Mesenchymal stem cell (in vitro differentiated cells and primary cell): ENCODE data around the gene CELF2.
"Not testable (repeated sequence)": the region's sequence is repeated elsewhere in the genome, so short reads cannot be mapped to it uniquely, and the experiment has no call there.

ENCODE experiments used
- DNase-seq: peaks from one replicate; pipeline ENCODE4 v3.0.0-alpha.2; 2013
- H2AFZ ChIP-seq: one replicate; pipeline ENCODE4 v1.6.1; 2013; ENCODE audit warnings: low read depth, mild to moderate bottlenecking, control low read depth, inconsistent platforms, low read length, moderate library complexity
- H2AK5ac ChIP-seq: 2 replicates; pipeline ENCODE4 v1.6.1; 2013; ENCODE audit warnings: low read length, moderate library complexity, mild to moderate bottlenecking, inconsistent platforms; ENCODE audit not compliant: severe bottlenecking
- H2BK120ac ChIP-seq: one replicate; pipeline ENCODE4 v1.6.1; 2013; ENCODE audit warnings: low read depth, mild to moderate bottlenecking, inconsistent platforms, low read length, moderate library complexity
- H2BK12ac ChIP-seq, 2 experiments: one replicate each; pipeline ENCODE4 v1.6.1; 2013; ENCODE audit warnings: inconsistent platforms in 2 of 2, low read length in 2 of 2, mild to moderate bottlenecking in 2 of 2, moderate library complexity in 2 of 2, control low read depth in 1 of 2
- H2BK15ac ChIP-seq: one replicate; pipeline ENCODE4 v1.6.1; 2013; ENCODE audit warnings: mild to moderate bottlenecking, low read depth, inconsistent platforms; ENCODE audit not compliant: poor library complexity, severe bottlenecking
- H2BK5ac ChIP-seq: 2 replicates; pipeline ENCODE4 v1.6.1; 2013; ENCODE audit warnings: low read depth, mild to moderate bottlenecking, low read length, control low read depth, inconsistent platforms; ENCODE audit not compliant: poor library complexity, severe bottlenecking
- H3K14ac ChIP-seq, 2 experiments: one replicate each; pipeline ENCODE4 v1.6.1; 2013; ENCODE audit warnings: inconsistent platforms in 2 of 2, low read length in 2 of 2, control low read depth in 1 of 2, mild to moderate bottlenecking in 1 of 2, moderate library complexity in 1 of 2
- H3K18ac ChIP-seq, 2 experiments: one replicate each; pipeline ENCODE4 v1.6.1; 2013; ENCODE audit warnings: inconsistent platforms in 2 of 2, low read length in 2 of 2, control low read depth in 1 of 2, low read depth in 1 of 2, mild to moderate bottlenecking in 1 of 2
- H3K23ac ChIP-seq, 2 experiments: one replicate each; pipeline ENCODE4 v1.6.1; 2013; ENCODE audit warnings: inconsistent platforms in 2 of 2, low read length in 2 of 2, mild to moderate bottlenecking in 2 of 2, moderate library complexity in 2 of 2, control low read depth in 1 of 2
- H3K27ac ChIP-seq: 2 replicates; pipeline ENCODE4 v1.5.1; 2013; ENCODE audit warnings: mild to moderate bottlenecking, moderate library complexity, low read length, control low read depth, inconsistent platforms; ENCODE audit not compliant: poor library complexity, severe bottlenecking
- H3K27me3 ChIP-seq, 2 experiments: 2 replicates each; pipeline versions ENCODE4 v1.6.1 to v1.7.0; 2013; ENCODE audit warnings: low read length in 2 of 2, mild to moderate bottlenecking in 2 of 2, moderate library complexity in 2 of 2, control low read depth in 1 of 2, inconsistent platforms in 1 of 2; ENCODE audit not compliant: control insufficient read depth in 1 of 2, insufficient read depth in 1 of 2
- H3K36me3 ChIP-seq, 2 experiments: 2 replicates each; pipeline versions ENCODE4 v1.6.1 to v1.7.0; 2013; ENCODE audit warnings: low read length in 2 of 2, control low read depth in 1 of 2, inconsistent platforms in 1 of 2, low read depth in 1 of 2, mild to moderate bottlenecking in 1 of 2; ENCODE audit not compliant: insufficient read depth in 2 of 2, control insufficient read depth in 1 of 2
- H3K4ac ChIP-seq, 2 experiments: one replicate each; pipeline ENCODE4 v1.6.1; 2013; ENCODE audit warnings: inconsistent platforms in 2 of 2, low read length in 2 of 2, mild to moderate bottlenecking in 2 of 2, moderate library complexity in 2 of 2, control low read depth in 1 of 2, low read depth in 1 of 2
- H3K4me1 ChIP-seq: 2 replicates; pipeline ENCODE4 v1.6.1; 2013; ENCODE audit warnings: low read depth, low read length, control low read depth; ENCODE audit not compliant: control insufficient read depth, insufficient read depth
- H3K4me2 ChIP-seq: 2 replicates; pipeline ENCODE4 v1.6.1; 2013; ENCODE audit warnings: low read length, mild to moderate bottlenecking, inconsistent platforms; ENCODE audit not compliant: poor library complexity, severe bottlenecking
- H3K4me3 ChIP-seq, 2 experiments: 2 replicates each; pipeline versions ENCODE4 v1.5.1 to v1.7.0; 2013; ENCODE audit warnings: low read length in 2 of 2, mild to moderate bottlenecking in 2 of 2, control low read depth in 1 of 2, low read depth in 1 of 2; ENCODE audit not compliant: insufficient read depth in 1 of 2
- H3K79me1 ChIP-seq: replicated peaks from 2 replicates; pipeline ENCODE4 v1.6.1; 2013; ENCODE audit warnings: mild to moderate bottlenecking, control low read depth, low read length, inconsistent platforms; ENCODE audit not compliant: poor library complexity, severe bottlenecking
- H3K9ac ChIP-seq: 2 replicates; pipeline ENCODE4 v1.7.0; 2013; ENCODE audit warnings: mild to moderate bottlenecking, low read length, moderate library complexity
- H3K9me3 ChIP-seq: 2 replicates; pipeline ENCODE4 v1.7.0; 2013; ENCODE audit warnings: mild to moderate bottlenecking, low read length; ENCODE audit not compliant: control insufficient read depth
- H4K8ac ChIP-seq: one replicate; pipeline ENCODE4 v1.6.1; 2013; ENCODE audit warnings: inconsistent platforms, mild to moderate bottlenecking, low read length, moderate library complexity
- H4K91ac ChIP-seq: one replicate; pipeline ENCODE4 v1.6.1; 2013; ENCODE audit warnings: mild to moderate bottlenecking, low read length, inconsistent platforms
- WGBS: methylation state at CpG from one replicate; pipeline ENCODE4 v1.1.7; 2013; ENCODE audit warnings: mixed read lengths; 5-methylcytosine and 5-hydroxymethylcytosine counted together

CELF2 gene

DNA sequence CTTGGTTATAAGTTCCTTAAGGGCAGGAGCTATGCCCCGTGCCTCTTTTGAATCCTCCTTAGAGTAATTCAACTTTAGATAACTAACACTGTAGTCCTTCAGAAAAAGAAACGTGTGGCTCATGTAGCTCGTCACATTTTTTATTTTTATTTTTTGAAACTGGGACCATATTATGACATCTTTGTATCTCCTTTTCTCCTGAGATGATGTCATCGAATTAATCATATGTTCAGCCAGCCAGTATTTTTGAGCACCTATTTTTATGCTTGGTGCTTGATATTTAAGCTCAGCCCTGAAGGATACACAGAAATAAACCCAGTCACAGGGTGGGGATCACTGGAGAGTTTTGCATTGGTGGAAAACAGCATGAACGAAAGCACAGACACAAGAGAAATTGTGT, 22.6 kb upstream of the CELF2 start:
- WGBS = 55% methylated on average over 3 of the region's 5 CpGs
- no peak overlapping the region for H4K8ac ChIP-seq
- no peak overlapping the region for H2BK15ac ChIP-seq
- H4K91ac ChIP-seq = no peak overlapping the region
- no peak overlapping the region for H2AK5ac ChIP-seq
- peaks cover 7% of the 10 kb centered on the region for H3K9me3 ChIP-seq
- no peak overlapping the region for H3K23ac ChIP-seq
- DNase-seq = no peak
- no peaks in the 10 kb centered on the region for H3K79me1 ChIP-seq
- no peak overlapping the region for H3K18ac ChIP-seq
- no peak overlapping the region for H3K4me3 ChIP-seq
- no peak overlapping the region for H3K9ac ChIP-seq
- no peak overlapping the region for H2BK12ac ChIP-seq
- no peak overlapping the region for H3K4ac ChIP-seq
- no peaks in the 10 kb centered on the region for H3K36me3 ChIP-seq
- H3K27ac ChIP-seq = no peak overlapping the region
- no peak overlapping the region for H2AFZ ChIP-seq
- no peaks in the 10 kb centered on the region for H3K4me1 ChIP-seq
- no peak overlapping the region for H3K14ac ChIP-seq
- H3K27me3 ChIP-seq = no peaks in the 10 kb centered on the region
- H2BK5ac ChIP-seq = no peak overlapping the region
- no peak overlapping the region for H3K4me2 ChIP-seq
- H2BK120ac ChIP-seq = no peak overlapping the region

DNA sequence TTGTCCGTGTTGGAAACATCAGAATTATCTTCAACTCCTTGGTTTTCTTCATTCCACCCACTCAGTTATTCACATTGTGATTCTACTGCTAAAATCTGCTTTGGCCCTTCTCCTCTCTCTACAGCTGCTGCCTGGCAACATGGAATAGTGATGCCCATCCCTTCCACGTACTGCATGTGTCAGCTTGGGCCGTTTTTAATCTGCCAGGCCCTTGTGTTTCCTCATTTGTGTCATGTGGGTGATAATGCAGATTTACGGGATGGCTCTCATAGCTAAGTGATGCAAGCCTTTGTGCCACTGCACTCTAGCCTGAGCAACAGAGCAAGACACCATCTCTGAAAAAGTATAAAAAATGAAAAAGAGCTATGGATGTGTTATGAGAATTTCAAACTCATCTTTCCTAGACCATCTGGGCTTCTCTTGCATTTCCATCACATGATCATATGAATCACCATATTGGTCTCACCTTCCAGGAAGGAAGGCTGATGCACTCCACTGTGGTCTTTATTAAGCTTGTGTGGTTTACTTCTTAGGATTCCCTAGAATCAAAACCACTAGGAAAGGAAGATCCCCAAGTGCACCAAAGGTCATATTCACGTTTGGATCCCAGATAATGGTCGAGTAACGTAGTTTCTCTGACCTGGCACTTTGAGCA, 20.6 kb upstream of the CELF2 start:
- no peak overlapping the region for H2BK15ac ChIP-seq
- no peak overlapping the region for H3K4ac ChIP-seq
- peaks cover 7% of the 10 kb centered on the region for H3K9me3 ChIP-seq
- no peak overlapping the region for H3K23ac ChIP-seq
- H2BK120ac ChIP-seq = no peak overlapping the region
- no peaks in the 10 kb centered on the region for H3K4me1 ChIP-seq
- DNase-seq = no peak
- H3K4me2 ChIP-seq = no peak overlapping the region
- no peaks in the 10 kb centered on the region for H3K27me3 ChIP-seq
- no peaks in the 10 kb centered on the region for H3K79me1 ChIP-seq
- H3K36me3 ChIP-seq = no peaks in the 10 kb centered on the region
- 85% methylated on average over 7 of the region's 7 CpGs for WGBS
- H2BK12ac ChIP-seq = no peak overlapping the region
- H3K27ac ChIP-seq = no peak overlapping the region
- no peak overlapping the region for H3K18ac ChIP-seq
- H4K8ac ChIP-seq = no peak overlapping the region
- H3K4me3 ChIP-seq = no peak overlapping the region
- H2BK5ac ChIP-seq = no peak overlapping the region
- H4K91ac ChIP-seq = no peak overlapping the region
- no peak overlapping the region for H3K14ac ChIP-seq
- no peak overlapping the region for H2AK5ac ChIP-seq
- H2AFZ ChIP-seq = no peak overlapping the region
- H3K9ac ChIP-seq = peak overlapping the region; percentile 50

DNA sequence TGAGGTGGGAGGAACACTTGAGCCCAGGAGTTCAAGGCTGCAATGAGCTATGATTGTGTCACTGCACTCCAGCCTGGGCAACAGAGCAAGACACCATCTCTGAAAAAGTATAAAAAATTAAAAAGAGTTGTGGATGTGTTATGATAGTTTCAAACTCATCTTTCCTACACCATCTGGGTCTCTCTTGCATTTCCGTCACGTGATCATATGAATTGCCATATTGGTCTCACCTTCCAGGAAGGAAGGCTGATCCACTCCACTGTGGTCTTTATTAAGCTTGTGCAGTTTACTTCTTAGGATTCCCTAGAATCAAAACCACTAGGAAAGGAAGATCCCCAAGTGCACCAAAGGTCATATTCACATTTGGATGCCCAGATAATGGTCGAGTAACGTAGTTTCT, 18.2 kb upstream of the CELF2 start:
- not testable (repeated sequence) for H3K4me3 ChIP-seq, H2AFZ ChIP-seq, H3K4ac ChIP-seq, H3K18ac ChIP-seq, H3K9ac ChIP-seq, H3K27ac ChIP-seq, H2BK5ac ChIP-seq, H4K8ac ChIP-seq, H3K9me3 ChIP-seq, H3K4me1 ChIP-seq, H2BK15ac ChIP-seq, DNase-seq, H2BK12ac ChIP-seq, H3K23ac ChIP-seq, H3K27me3 ChIP-seq, H2BK120ac ChIP-seq, H3K4me2 ChIP-seq, H3K36me3 ChIP-seq, H3K79me1 ChIP-seq, H4K91ac ChIP-seq, H2AK5ac ChIP-seq, H3K14ac ChIP-seq
- WGBS = 92% methylated on average over 4 of the region's 4 CpGs

DNA sequence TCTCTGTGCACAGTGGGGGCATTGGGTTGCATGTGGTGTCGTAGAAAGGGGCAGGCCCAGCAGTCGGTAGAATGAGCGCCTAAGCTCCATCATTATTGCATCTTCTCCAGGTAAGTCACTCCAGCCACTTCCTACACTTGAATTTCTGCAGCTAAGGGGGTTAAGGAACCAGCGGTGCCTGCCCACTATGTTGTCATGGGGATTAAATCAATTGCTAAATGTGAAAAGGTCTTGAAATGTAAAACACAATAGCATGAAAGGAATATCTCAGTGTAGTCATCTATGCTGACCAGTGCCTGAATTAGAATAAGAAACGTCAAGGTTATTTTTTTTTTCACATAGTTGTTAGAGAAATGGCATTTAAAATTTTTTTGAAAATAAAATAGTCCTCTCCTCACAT, 15.2 kb upstream of the CELF2 start:
- Histone ChIP-seq H3K9me3 (no peaks in the 10 kb centered on the region), H2BK15ac (no peak overlapping the region), H3K27ac (no peak overlapping the region), H3K18ac (no peak overlapping the region), H3K4me1 (no peaks in the 10 kb centered on the region), H2BK5ac (no peak overlapping the region), H3K9ac (no peak overlapping the region), H3K4ac (no peak overlapping the region), H3K23ac (no peak overlapping the region), H3K14ac (peak overlapping the region in 1 of 2 experiments; percentile 36), H3K4me3 (no peak overlapping the region), H4K8ac (no peak overlapping the region), H3K4me2 (no peak overlapping the region), H3K79me1 (no peaks in the 10 kb centered on the region), H2BK12ac (no peak overlapping the region), H4K91ac (no peak overlapping the region), H3K27me3 (no peaks in the 10 kb centered on the region), H3K36me3 (no peaks in the 10 kb centered on the region), H2BK120ac (no peak overlapping the region), H2AK5ac (no peak overlapping the region), H2AFZ (no peak overlapping the region)
- no peak for DNase-seq
- WGBS = 68% methylated on average over 4 of the region's 5 CpGs
